Activated T-cell treated with anti-CD3 and anti-CD28 coated beads for 1 hour (primary cell): Measurements from ENCODE around the gene SELENOK.

ENCODE experiments used
- DNase-seq: peaks from one replicate; pipeline ENCODE4 v3.0.0-alpha.2; 2020; ENCODE audit warnings: low read depth

SELENOK gene

GRCh38 chr3:53842436-53843194 is 49.0 kb downstream of the SELENOK start:
- DNase-seq: no peak

DNA sequence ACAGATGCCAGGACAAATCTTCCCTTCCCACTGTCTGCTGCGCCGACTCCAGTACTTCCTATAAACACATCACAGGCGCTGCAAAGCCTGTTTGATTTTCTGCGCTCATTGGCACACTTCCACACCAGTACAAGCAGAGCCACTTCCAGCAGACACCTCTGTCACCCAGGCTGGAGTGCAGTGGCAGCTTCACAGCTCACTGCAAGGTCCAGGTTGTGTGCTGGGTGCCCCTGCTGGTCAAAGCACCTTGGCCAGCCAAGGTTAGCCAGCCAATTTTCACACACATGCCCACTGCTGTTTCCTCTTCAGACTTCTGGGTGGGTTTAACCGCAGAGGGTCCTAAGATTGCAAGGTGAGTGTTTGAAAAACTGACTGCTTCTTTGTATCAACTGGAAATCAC is 50.4 kb downstream of the SELENOK start:
- DNase-seq: no peak

DNA sequence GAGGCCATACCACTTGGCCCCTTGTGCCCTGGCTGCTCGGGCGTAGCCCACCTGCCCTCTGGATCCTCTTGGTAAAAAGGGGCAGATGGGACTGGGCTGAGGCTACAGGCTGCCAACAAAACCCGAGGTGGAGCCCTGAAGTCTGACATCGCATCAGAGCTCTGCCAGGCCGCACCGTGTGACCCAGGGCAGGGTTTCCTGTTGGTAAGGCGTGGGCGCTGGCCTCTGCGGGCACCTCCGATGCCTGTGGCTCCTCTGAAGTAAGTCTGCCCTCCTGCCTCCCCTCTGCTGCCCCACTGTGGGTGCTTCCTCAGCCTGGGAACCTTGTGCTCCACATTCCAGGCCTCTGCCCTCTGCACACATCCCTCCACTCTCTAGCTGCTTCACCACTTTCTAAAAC is 54.3 kb downstream of the SELENOK start:
- no peak for DNase-seq

DNA sequence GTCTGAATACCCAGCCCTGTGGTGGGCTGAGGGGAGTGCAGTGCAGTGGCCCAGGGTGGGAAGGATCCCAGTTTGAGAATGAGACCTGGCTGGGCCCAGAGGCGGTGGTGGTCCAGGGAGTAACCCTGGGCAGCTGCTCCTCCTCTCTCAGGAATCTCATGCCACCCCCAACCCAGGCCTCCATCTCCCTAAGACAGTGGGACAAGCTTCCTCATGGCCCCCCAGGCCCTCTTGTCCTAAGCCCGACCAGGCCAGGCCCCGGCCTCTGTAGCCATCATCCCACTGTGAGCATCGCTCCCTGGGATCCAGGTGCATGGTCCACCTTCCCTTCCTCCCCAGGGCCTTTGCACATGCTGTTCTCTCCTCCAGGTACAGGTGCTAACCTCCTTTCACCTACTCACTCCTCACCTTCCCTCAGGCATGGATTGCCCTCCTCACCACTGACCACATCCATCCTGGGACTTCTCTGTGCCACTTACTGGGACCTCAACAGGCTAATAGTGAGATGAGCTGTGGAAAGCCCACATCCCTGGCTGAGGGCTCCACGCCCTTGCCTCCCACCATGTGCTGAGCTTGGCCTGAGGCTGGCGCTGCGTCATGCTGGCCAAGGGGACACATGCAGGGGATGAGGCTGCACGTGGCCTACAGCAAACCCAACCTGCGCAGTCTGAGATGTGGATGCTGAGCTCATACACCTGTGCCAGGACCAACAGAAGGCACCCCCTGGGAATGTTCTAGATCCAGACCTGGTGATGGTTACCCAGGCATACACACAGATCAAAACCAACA is 55.4 kb downstream of the SELENOK start:
- no peak for DNase-seq

DNA sequence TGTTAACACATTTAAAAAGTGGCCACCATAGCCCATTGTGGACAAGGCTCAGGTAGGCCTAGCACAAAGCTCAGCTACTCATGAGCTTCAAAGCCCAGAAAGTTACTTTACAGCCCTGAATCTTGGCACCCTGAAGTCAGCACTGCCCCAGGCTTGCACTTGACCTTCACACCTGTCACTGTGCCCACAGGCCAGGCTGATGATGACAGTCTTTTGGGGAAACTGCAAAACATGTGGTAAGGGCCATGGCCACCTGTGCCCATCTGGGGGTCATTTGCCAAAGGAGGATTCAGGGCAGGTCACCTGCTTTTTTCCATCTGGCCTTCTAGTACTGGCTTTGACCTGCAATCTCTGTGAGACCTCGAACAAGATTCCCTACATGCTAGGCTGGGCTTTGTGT is 56.4 kb downstream of the SELENOK start:
- no peak for DNase-seq

DNA sequence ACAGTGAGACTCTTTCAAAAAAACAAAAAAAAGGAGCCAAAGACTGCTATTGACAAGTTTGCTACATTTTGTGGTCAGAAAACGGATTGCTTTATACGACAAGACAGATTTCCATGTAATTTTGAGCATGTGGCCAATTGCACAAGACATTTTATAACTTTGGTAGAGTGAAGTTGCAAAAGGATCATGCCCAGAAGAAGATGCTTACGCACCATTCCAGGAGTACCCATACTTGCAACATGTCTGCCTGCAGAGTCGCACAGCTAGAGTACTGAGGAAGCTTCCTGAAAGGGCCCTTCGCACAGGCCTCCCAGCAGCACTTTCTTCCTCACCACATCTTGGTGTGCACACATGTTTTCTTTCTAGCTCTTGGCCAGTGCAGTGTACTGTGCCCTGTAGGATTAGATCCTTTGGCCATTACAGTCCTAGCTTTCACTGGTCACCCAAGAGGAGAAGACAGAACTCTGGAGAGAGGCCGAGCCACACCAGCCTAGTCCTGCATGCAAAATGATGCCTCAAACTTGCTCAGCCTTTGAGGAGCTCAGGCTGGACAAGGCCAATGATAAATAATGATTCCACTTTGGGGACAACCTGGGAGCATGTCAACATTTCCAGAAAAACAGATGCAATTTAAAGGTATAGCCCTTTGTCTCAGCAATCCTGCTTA is 57.1 kb downstream of the SELENOK start:
- no peak for DNase-seq
